DND-41 (cell line): ENCODE results near the gene SAFB2.

Experiments
- CTCF ChIP-seq: IDR thresholded peaks from 2 replicates; pipeline ENCODE4 v1.5.1; 2012; ENCODE audit warnings: borderline replicate concordance, low read length, moderate library complexity, mild to moderate bottlenecking; ENCODE audit not compliant: poor library complexity, severe bottlenecking; ENCODE audit errors: extremely low read depth
- EZH2 ChIP-seq: IDR thresholded peaks from 3 replicates; pipeline ENCODE4 v1.6.1; 2012; ENCODE audit warnings: borderline replicate concordance, low read depth, mild to moderate bottlenecking, moderate library complexity, low read length, inconsistent platforms; ENCODE audit not compliant: severe bottlenecking

GRCh38 chr19:5578097-5578846, 44.3 kb downstream of the SAFB2 start:
- TF ChIP-seq CTCF (peak; percentile 97), EZH2 (no peak)
